Mucosa of gallbladder (tissue), 1 donor: ENCODE measurements around the gene SMTNL1. TPM values are rescaled to one million over a fixed set of nuclear protein-coding genes. Genes with fewer than 3 reads are reported as not detected.

ENCODE experiments used
- DNase-seq: peaks from one replicate; pipeline ENCODE4 v3.0.0-alpha.2; 2020; ENCODE audit warnings: low spot score
- total RNA-seq: library from RNA; stranded (reverse); gene quantifications from one replicate; pipeline ENCODE4 v1.2.1, GENCODE V29; 2021
- donor health status: DM: no; HTN: no; CAD: no.

Gene SMTNL1, protein sequence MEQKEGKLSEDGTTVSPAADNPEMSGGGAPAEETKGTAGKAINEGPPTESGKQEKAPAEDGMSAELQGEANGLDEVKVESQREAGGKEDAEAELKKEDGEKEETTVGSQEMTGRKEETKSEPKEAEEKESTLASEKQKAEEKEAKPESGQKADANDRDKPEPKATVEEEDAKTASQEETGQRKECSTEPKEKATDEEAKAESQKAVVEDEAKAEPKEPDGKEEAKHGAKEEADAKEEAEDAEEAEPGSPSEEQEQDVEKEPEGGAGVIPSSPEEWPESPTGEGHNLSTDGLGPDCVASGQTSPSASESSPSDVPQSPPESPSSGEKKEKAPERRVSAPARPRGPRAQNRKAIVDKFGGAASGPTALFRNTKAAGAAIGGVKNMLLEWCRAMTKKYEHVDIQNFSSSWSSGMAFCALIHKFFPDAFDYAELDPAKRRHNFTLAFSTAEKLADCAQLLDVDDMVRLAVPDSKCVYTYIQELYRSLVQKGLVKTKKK
- not detected for total RNA-seq

DNA sequence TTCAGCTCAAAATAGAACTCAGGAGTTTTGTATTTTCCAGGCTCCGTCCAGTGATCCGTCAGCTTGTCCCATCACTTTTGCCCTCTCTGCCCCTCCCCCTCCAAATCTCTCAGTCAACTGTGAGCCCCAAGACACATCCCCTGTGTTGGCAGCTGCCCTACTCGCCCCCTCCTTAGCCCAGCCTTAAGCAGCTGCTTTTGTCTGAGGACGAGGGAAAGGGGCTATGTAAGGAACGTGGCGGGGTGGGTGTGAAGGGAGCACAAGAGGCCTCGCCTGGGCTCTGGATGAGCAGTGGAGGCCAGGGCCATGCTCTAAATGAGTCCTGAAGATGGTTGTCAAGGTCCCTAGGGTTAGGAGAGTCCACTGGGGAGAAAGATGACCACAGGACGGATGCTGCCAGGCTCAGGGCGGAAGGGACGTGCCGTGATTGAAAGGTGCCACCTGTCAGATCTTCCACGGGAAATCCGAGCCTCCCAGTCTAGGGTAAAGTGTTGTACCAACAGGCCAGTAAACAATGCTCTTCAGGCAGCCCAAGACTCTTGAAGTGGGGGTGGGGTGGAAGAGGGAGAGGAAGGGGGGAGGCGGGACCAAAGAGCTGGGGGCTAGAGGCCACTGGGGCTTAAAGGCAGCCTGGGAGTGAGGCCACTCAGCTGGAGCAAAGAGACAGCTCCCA lies at the start of gene SMTNL1:
Gene SMTNL1, plus strand, starts transcription at position 649 of the 673 bp plus-strand sequence. CDS start 5,048 bp downstream, outside the sequence.
- no peak for DNase-seq

DNA sequence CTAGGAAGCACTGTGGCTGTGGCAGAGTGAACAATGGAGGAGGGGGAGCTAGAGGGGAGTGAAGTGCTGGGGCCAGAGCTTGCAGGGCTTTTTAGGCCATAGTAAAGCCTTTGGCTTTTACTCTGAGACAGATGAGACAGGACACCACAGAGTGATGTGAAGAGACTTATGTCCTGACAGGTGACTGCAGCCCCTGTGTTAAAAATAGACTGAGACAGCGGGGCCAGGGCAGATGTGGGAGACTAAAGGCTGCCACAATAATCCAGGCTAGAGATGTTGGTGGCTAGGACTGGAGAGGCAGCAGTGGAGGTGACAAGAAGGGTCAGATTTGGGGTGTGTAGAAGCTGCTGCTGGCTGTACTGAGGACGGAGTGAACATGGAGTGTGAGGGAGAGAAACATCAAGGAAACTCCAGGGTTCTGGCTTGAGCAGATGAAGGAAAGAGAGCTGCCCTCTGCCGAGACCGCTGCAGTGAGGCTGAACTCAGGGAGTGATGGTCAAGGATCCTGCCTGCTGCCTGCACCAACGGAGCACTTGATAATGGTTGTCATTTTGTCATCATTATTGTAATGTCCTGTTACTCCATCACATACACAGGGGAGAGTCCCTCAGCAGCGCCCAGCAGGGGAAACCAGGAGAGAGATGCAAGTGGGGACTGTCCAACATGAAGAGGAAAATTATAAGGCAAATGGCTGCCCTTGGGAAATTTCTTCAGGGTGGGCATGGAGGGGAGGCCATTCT lies 49.3 kb upstream of the SMTNL1 start:
- DNase-seq = no peak

DNA sequence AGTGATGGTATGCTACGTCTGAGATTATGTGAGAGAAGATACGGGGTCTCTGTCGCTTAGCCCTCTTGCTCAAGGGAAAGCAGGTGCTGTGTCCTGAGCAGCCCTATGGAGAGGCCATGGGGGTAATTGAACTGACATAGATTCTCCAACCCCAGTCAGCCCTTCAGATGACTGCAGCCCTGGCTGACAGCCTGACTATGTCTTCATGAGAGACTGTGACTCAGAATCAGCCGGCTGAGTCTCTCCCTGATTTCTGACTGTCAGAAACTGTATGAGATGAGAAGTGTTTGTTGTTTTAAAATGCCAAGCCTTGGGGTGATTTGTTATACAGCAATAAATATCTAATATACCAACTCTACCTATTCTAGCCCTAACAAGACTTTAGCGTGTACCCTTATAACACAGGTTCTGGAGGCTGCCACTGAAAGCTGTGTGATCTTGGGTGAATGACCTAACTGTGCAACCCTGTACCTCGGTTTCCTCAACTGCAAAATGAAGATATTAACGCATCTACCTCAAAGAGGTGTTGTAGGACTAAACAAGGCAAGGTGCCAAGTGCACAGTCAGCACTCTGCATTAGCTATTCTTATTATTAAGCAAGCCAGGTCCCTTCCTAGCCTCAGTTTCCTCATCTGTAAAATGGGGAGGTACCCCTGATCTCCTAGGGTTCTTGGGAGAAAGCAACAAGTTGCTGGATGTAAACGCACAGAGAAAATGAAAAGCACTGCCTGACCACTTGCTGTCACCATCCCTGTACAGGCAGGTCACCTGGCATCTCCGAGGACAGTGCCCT lies 46.7 kb upstream of the SMTNL1 start:
- no peak for DNase-seq

DNA sequence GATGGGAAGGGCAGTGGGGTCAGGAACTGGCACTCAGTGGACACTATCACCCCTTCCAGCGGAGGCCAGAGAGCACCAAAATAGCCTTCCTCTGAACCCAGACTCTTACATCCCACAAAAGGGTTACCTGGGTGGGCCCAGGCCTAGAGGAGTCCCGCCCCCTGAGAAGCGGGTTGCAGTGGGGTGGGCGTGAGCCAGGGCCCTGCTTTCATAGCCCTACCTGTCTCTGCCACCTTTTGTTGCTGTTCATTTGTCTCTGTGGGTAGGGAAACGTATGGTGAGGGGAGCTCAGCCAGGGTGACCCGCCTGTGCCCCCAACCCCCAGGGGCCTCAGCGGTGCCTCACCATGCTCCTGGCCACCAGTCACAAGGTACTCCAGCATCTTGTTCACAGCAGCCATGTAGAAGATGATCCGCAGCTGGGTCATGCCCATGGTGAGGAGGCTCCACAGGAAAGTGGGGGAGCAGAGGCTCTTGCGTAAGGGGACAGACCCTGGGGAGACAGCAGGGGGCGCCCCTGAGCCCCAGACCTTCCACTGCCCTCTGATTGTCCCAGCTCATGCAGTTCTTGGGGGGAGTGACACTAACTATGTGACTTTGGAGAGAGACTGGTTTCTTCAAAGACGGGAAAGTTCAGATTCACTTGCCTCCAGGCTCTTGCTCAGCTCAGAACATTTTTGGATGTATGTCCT lies 45.9 kb upstream of the SMTNL1 start:
- DNase-seq = no peak

DNA sequence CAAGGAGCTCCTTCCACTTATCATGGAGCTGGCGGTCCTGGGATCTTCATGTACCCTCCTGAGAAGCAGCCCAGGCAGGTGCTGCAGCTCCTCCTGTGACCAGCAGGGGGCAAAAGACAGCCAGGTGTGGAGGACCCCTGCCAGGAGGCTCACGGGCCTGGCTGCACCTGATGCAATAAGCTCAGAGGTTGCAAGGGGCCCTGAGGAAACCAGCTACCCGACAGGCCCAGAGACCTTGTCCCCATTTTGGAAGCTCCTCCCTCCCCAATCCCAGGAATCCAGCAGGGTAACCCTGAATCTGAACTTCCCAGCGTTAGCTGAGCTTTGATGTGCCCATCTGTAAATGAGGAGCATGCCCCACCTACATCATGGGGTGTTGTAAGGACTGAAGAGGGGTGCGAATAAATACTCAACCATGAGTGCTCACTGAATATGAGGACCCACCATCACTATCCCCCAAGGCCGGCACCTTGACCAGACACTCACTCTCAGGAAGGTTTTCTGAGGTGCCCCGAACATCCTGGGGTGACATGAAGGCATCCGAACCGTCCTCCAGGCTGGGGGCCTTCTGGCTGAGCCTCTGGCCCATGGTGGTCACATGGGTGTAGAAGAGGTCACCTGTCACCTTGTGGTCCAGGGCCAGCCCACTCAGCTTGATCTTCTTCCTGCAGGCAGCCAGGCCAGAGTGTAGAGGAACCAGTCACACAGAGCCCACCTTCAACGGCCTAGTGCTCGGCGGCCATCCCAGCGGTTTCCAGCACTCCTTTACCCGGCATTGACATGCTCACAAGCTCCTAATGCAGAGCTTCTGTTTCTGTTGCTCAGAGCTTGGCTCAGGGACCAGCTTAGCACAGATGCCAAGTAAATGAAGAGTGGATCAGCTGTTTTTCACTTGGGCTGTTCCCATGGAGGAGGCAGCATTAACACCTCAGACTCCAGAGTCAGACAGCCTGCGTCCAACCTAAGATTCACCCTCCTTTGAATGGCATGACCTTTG lies 43.6 kb upstream of the SMTNL1 start:
- peak; percentile 52 for DNase-seq

DNA sequence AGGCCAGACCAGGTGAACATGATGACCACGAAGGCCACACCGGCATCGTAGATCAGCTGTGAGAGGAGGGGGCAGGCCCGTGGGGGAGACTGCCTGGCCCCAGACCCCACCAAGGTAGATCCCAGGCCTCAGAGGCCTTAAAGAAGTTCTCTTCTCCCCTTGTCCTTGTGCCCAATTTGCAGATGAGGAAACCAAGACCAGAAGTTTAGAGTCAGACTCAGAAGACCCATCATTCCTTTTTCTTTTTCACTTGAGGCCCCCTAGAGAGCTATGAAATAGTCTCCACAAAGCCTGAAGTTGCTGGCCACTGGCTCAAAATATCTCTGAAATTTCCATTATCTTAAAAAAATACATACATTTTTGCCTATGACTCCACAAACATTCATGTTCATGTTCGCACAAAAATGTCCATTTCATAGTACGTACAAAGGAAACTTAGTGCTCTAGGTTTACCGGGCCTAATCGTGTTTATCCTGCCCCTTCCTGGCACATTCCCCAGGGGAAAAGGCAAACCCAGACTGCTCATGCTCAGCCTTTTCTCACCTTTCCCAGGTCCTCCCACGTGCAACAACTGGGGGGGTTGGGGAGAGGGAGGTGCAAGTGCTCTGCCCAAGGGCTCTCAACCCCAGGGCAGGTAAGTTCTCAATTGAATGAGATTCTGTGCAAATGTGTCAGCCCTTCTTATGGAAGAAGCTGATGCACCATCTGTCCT lies 41.1 kb upstream of the SMTNL1 start:
- no peak for DNase-seq

DNA sequence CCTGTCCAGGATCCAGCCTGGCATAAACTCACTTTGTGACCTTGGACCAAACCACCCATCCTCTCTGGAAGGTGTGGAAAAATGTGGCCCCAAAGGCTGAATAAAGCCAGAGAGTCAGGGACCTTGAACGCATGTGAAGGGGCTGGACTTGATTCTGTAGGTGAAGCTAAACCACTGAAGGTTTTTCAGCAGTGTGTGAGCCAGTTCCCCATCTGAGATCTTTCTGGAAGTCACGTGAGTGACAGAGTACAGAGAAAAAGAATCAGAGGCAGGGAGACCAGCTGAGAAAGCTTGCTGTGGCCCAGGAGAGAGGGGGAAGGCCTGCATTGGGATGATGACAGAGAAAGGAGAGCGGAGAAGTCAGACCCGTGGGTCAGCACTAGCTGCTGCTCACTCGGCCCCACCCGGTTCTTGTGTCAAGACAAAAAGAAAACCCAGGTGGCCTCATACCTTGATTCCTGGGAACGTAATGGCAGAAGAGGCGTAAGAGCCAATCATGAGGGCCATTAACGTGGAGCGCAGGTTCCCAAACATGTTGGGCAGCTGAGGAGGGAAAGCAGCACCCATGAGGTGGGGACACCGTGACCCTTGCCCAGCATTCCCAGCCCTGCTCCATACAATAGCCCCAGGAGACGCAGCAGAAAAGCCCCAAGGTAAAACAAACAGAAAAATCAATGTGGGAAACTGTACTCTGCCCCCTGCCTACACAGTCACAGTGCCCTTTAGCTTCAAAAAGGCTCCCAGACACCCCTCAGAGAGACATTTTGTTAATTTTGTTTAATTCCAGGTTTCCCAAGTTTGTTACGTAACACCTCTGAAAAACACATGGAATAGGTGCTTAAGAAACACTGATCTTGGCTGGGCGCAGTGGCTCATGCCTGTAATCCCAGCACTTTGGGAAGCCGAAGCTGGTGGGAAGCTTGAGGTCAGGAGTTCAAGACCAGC lies 39.8 kb upstream of the SMTNL1 start:
- DNase-seq = peak; percentile 84

DNA sequence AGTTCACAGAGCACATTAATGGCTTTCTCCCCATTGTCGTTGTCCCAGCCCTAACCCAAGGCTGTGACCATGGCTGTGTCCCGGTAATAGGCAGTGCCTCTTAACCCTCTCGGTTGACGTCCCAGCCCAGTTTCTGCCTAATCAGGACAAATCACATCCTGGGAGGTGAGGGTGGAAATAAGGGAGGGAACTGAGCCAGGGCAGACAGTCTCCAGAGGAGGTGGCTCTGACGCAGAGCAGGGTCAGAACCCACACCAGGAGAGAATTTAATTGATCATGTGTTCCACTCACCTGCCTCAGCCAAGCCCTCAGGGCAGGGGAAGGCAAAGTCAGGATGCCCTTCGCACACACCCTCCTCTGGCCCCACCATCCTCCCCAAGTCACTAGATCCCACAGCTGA lies 38.9 kb upstream of the SMTNL1 start:
- DNase-seq = peak; percentile 85

DNA sequence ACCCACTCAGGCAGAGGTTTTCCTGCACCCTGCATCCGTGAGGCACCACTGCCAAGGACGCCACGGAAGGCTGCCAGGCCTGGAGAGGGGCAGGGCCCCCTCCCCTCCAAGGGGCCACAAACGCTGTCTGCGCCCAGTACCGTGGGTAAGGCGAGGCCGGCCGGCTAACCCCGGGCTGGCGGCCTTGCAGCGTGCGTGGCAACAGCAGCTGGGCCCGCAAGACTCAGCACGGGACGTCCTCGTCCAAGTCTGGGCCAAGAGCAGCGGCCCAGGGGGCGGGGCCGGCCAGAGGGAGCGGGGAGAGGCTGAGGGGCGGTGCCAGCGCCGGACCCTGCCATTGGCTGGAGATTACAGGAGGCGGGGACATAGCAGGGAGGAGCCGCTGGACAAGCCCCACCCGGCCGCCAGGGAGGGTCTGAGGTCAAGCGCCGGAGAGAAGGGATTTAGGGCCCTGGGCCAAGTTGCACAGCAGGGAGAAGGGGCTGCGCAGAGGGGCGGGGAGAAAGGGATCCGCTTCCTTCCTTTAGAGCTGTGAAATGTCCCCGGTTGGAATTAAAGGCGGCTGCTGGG lies 37.9 kb upstream of the SMTNL1 start:
- peak; percentile 95 for DNase-seq

DNA sequence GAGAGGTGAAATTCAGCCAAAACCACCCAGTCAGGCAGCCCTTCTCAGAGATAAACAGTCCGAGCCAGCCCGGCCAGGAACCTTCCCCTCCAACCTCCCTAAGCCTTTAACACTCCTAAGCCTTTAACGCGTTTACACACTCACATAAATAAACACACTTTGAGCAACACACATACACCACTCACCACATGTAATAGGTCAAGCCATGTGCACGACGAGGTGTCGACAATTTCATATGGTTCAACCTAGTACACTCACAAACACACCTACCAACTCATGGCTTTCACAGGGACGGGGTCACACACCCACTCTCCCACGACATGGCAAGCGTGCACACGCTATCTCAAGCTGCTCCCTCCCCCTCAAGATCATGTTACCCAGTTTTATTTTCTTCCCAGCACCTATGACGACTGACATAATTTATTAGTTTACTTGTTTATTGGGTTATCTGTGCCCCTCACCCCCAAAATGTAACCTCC lies 37.4 kb upstream of the SMTNL1 start:
- no peak for DNase-seq

DNA sequence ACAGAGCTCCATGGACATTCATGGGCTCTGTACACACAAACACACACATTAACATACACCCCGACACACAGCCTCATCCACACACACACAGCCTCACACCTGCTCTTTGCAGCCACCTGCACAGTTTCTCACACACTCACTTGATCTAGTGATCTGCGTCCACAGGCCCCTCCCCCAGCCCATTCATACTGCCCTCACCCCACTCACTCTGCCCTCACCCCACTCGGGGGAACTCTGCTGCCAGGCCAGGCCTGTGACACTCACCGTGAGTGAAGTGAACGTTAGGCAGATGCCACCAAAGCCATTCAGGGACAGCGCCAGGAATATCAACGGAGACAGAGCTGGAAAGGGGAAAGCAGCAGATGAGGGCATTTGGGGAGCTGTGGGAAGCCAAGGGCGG lies 36.9 kb upstream of the SMTNL1 start:
- no peak for DNase-seq

DNA sequence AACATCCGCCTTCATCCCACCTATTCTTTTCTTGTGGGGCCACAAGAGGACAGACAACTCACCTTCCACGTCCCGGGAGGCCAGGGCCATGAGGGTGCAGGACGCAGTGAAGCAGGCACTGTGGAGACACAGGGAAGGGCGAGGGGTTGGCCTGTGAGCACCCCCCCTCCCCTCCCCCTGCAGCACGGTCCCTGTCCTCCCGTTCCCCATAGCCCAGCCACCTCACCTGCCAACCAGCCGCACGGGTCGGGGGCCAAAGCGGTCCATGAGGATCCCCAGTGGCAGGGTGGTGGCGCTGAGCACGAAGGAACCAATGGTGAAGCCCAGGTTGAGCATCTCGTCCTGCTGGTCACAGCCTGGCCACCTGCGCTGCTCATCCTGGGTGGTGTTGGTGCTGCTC lies 36.5 kb upstream of the SMTNL1 start:
- no peak for DNase-seq

DNA sequence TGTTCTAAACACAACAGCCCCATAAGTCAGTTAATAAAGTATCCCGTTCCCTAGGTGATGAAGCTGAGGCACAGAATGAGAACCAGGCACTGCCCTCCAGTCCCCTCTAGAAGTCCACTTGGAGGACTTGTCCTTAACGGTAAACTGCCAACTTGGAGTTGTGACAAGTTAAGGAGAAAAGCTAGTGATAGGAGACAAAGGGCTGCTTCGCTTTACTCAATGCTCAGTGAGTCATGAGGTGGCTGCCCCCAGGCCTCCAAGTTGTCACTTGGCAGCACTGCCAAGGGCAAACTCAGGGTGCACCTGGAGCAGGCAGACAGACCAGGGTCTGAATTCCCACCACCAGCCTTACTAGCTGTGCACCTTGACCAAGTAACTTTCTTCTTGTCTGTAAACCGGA lies 35.4 kb upstream of the SMTNL1 start:
- peak; percentile 75 for DNase-seq

DNA sequence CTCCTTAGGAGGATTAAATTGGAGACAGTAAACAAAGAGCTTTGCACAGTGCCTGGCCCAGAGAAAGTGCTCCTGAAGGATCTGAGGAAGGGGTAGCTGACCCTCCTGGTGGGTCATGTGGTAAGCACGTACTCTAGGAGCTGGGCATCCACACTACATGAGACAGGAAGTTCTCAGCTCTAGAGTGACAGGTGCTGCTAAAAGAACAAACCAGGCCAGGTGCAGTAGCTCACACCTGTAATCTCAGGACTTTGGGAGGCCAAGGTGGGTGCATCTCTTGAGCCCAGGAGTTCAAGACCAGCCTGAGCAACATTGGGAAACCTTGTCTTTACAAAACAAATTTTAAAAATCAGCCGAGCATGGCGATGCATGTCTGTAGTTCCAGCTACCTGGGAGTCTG lies 35.0 kb upstream of the SMTNL1 start:
- no peak for DNase-seq

DNA sequence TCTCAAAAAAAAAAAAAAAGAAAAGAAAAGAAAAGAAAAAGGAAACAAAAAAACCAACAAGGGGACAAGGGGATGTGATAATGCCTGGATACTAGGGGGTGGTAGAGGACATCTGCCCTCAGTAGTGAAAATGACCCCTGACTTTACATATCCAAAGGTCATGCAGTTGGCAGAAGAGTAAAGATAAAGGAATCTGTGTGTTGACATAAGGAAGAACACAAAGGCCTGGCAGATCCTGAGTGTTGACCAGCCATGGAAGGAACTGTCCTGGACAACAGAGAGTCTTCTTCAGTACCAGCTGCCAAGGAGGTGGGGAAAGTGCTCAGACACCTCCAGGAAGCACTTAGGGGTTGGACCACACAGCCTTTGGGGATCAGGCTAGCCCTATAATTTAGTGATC lies 34.5 kb upstream of the SMTNL1 start:
- no peak for DNase-seq

DNA sequence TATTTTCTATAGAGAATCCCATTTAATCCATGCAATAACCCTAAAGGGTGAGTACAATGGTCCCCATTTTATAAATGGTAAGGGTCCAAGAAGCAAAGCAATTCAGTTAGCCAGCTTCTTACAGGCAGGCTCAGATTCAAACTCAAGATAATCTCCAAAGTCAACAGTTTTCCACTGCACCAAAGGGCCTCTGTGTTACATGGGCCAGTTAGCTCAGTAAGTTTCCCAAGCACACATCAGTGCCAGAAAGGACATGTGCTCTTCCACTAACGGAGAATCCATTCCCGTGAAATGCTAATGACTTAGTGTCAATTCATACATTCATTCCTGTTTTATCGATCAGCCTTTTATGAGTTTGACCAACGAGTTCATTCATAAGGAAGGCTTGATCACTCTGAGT lies 32.9 kb upstream of the SMTNL1 start:
- no peak for DNase-seq

DNA sequence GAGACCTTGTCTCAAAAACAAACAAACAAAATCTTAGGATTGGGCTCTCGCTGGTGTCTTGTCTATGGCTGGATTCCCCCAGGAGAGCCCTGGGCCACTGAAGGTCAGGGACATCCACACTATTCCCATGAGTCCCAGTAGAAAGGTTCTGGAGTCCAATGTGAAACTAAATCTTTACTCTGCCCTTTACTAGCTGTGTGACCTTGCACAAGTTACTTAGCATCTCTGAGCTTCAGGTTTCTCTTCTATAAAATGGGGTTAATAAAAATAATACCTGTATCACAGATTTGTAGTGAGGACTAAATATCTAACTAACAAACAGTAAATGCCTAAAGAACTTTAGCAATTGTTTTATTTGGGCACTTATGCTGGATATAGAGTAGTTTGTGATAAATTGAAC lies 30.9 kb upstream of the SMTNL1 start:
- DNase-seq = no peak
